Endometrium (tissue), 2 donors: ENCODE measurements around the gene FARSA.
"Not testable (repeated sequence)": the region's sequence is repeated elsewhere in the genome, so short reads cannot be mapped to it uniquely, and the experiment has no call there.

Source experiments
- FAIRE-seq: peaks from 2 replicates; lab custom pipeline; 2012; peaks lifted over from hg19 to GRCh38; lab: Jason Lieb, UNC
- donor health status: control.
- donor health status: control.

Gene FARSA

GRCh38 chr19:12890299-12890786 lies 43.2 kb downstream of the FARSA start:
- not testable (repeated sequence) for FAIRE-seq

- no peak for FAIRE-seq
Observed at GRCh38 chr19:12888006-12888603, 45.4 kb downstream of the FARSA start.

GRCh38 chr19:12886969-12887747 lies 46.4 kb downstream of the FARSA start, which contains the start of gene KLF1:
Gene KLF1, minus strand, starts transcription at chr19:12887201. Its CDS starts 61 bp downstream, at chr19:12887140.
- no peak for FAIRE-seq

- no peak for FAIRE-seq
Observed at GRCh38 chr19:12886651-12886968, 46.9 kb downstream of the FARSA start.

GRCh38 chr19:12885749-12886650 lies 47.5 kb downstream of the FARSA start:
- FAIRE-seq = no peak

GRCh38 chr19:12884926-12885748 lies 48.4 kb downstream of the FARSA start:
- FAIRE-seq = no peak

- no peak for FAIRE-seq
Observed at GRCh38 chr19:12884627-12884925, 48.9 kb downstream of the FARSA start.

- FAIRE-seq = no peak
Observed at GRCh38 chr19:12884202-12884601, 49.3 kb downstream of the FARSA start.

- FAIRE-seq = no peak
Observed at GRCh38 chr19:12882589-12882988, 50.9 kb downstream of the FARSA start.

GRCh38 chr19:12881172-12881808 lies 52.2 kb downstream of the FARSA start, which contains the start of gene DNASE2:
Gene DNASE2, minus strand, starts transcription at chr19:12881449. Its CDS starts 74 bp downstream, at chr19:12881375.
- peak; percentile 77 for FAIRE-seq

GRCh38 chr19:12880551-12881171 lies 52.9 kb downstream of the FARSA start:
- FAIRE-seq = no peak

GRCh38 chr19:12875086-12875485 lies 58.4 kb downstream of the FARSA start:
- FAIRE-seq = no peak

- no peak for FAIRE-seq
Observed at GRCh38 chr19:12873891-12874745, 59.4 kb downstream of the FARSA start.

GRCh38 chr19:12872941-12873890 lies 60.3 kb downstream of the FARSA start:
- no peak for FAIRE-seq
